HK-2 (cell line): Measurements from ENCODE around the gene ITPR2.
"Not testable (repeated sequence)": the region's sequence is repeated elsewhere in the genome, so short reads cannot be mapped to it uniquely, and the experiment has no call there.

Source experiments
- DNase-seq: peaks from one replicate; pipeline ENCODE4 v3.0.0-alpha.2; 2018; ENCODE audit not compliant: unreplicated experiment

Gene ITPR2

DNA sequence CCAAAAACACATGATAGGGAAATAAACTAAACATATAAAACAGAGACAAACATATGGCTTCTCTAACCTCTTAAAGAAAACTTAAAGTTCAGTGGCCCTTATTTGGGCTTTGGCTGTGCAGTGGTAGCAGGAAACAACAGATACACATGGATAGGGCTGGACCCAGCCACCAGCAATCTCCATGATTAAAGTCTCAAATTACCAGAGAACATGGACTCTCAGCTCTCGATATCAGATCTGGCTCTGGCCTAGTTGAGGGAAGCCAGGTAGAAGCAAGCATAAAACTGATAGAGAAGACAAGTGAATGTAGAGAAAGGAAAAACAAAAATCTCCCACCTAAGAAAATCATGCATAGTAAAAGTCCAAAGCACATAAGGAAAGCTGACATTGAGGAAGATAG, 164.8 kb downstream of the ITPR2 start:
- no peak for DNase-seq

DNA sequence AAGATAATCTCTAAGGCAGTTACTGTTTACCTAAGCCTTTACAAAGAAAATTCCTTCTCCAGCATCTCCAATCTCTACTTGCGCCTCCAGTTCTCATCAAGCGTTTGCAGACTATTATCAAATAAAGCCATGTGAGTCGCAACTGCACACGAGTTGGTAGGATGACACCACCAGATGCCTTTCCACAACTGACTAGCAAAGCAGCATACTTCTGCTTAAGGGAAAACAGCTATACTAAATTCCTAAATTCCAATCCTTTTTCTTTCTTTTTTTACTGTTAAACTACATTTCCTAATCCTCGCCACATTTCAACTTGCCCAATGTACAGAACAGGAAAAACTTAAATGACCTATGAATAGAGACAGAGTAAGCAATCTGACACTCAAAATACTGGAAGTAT, 166.7 kb downstream of the ITPR2 start:
- no peak for DNase-seq

DNA sequence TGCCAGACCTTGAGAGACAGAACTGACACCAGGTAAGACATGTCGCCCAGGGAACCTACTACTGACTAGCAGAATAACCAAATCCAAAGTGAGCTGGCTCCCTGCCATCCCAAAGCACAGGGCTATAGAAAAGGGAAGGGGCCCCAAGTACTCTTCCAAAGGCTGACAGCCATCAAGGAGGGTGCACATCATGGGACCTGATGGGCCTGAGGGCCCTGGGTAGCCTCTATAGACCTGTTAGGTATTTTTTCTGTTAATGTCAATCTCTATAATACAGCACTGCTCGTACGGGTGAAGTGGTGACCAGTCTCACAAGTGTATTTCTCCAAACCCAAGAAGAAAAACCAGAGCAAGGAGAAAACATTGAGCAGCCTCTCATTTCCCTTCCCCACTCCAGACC, 171.6 kb downstream of the ITPR2 start:
- DNase-seq = no peak

DNA sequence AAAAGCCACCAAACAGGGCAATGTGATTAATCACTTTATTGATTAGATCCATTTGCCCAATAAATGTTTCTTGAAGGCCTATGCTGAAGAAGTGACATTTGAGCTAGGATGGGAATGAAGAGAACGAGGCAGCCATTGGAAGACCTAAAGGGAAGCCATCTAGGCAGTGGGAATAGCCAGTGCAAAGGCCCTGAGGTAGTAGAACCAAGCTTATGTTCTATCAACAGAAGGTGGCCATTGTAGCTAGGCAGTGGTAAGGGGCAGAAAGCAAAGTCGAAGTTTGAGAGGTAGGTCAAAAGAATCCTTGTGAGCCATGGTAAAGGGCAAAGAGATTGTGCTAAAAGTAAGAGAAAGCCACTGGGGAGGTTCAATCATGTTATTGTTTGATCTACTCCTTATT, 173.1 kb downstream of the ITPR2 start:
- DNase-seq = no peak

DNA sequence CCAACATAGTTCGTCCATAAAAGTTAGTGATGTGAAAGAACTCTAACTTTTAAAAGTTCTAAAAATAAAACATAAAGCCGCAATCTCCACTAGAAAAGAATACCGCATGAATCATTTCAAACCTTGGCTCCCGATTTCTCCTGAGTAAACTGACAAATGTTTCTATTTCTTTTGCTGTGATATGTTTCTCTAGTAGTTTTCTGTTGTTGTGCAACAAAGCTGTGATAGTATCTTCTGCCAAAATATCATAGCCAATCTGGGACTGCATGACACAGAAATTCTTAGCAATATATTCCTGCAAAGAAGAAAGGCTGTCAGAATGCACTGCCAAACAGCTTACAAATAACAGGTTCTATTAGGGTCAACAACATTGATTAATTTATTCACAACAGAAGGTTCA, 174.0 kb downstream of the ITPR2 start:
- no peak for DNase-seq

DNA sequence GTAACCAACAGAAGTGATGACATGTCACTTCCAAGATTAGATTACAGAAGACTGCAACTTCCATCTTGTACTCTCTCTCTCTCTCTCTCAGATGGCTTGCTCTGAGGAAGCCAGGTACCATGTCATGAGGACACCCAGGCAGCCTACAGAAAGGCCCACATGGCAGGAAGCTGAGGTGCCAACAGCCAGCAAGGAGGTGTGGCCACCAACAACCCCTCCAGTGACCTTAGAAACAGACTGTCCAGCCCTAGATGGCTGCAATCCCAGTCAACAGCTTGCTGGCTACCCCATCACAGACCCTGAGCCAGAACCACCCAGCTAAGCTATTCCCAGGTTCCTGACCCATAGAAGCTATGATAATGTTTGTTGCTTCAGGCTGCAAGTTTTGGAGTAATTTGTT, 178.4 kb downstream of the ITPR2 start:
- no peak for DNase-seq

DNA sequence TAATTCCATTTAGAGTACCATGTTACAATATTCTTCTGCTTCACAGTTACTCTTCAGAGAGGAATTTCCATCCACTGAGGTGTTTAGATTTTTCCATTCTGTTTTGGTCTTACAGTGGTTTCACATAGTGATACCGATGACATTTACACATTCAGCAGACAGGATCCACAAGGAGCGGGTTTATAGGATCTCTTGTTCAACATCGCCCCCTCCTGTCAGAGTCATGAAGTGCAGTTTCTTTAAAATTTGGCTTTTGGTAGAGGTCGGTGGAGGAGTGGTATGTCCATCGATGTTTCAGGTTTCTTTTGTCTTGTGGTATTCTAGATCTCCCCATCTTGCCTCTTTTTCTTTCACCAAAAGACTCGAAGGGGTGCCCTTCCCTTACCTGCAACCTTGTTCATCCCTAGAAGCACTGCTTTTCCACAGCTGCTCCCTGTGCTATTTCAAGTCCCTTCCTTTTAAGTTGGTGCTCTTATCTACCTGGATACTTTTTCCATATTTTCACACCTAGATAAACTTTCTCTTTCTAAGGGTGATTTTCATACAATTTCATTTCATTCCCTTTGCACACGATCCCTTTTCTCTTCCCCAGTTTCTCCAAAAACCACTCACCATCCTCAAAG, 181.3 kb downstream of the ITPR2 start:
- peak; percentile 81 for DNase-seq

DNA sequence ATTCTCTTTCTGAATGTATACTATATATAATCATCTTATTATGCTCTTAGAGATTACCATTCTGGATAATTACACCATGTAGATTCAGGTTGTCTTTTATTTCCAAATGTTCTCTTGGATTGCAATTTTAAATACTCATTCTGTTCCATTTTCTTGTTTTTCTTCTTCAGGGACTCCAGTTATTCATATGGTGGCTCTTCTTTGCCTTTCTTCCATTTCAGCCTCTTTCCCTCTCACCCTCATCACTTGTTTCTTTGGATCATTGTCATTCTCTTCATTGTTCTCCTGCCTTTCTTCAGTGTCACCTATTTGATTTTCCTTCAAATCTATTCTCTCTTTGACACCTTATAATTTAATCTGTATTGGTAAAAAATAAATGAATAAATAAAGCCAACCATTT, 182.0 kb downstream of the ITPR2 start:
- DNase-seq = no peak

DNA sequence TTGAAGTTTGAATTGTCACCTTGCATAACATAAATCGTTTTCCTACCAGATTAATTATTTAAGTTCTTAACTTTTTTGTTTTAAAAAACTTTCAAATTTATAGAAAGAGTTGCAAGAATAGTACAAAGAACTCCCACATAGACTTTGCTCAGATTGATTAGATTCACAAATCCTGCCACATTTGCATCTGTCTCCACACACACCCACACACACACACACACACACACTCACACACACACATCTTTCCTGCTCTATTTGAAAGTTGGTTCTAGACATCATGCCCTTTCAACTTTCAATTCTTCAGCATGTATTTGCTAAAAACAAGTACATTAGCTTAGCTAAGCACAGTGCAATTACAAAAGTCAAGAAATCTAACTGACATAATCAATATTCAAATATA, 184.0 kb downstream of the ITPR2 start:
- no peak for DNase-seq

DNA sequence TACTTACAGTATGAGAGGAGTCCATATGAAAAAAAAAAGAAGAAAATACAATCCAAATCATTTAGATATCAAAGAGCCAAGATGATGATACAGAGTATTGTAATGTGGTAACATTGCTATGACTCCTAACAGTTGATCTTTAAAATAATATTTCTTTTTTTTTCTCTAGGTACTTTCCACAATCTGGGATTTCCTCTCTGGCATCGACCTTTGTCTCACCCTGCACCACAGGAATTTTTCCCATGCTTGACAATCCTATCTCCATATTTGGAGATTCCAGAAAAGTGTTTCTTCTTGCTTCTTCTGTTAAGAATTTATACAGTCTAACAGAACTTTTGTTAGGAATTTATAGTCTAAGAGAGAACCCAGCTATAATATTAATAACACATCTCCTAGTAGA, 184.4 kb downstream of the ITPR2 start:
- DNase-seq = no peak

DNA sequence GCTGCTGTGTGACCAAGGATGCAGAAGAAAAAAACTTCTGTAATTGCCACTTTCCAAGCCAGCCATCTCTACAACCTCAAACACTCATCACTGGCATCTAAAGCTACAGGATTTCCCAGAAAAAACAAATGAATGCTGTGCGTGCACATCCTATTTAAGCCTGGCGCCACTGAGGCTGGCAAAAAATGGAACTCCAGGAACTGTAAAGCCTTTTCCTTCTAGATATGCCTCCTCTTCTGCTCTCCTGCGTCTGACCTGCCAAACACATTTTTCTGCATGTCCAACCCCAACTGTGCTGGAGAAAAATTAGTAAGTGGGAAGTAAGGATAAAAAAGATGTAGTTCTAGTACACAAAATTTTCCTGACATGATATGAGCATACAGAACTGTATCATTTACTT, 184.9 kb downstream of the ITPR2 start:
- DNase-seq = no peak

DNA sequence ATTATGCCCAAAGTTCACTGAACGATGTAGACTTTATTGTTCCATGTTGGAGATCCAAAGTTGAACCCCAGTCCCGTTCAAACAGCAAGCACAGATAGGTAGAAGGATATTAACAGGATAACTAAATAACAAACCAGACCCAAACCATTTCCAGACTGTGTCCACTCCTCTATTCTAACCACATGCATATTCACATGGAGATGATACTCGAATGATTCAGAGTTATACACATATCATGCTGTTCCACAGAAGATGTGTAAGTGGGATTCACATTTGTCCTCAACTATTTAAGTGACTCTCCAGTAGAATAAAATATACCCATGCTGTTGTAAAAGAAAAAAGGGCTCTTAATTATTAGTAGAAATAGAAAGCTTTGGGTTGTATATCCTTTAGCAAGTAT, 185.9 kb downstream of the ITPR2 start:
- no peak for DNase-seq

DNA sequence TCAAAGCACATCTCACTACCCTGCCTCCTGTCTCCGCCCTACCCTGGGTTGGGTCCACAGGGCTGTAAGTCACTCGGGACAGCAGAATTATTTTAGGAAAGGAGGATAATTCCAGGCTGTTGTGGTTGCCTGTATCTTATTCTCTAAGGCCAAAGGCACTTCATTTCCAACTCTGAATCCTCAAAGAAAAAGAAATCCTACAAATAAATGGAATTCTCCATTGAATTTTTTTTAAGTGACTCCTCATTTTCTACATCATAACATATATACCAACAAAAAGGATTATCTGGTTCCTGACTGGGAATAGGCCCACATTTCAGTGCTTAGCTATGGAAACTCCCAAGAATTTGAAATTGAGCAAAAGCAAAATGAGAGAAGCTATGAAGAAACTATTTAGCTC, 186.4 kb downstream of the ITPR2 start:
- no peak for DNase-seq

DNA sequence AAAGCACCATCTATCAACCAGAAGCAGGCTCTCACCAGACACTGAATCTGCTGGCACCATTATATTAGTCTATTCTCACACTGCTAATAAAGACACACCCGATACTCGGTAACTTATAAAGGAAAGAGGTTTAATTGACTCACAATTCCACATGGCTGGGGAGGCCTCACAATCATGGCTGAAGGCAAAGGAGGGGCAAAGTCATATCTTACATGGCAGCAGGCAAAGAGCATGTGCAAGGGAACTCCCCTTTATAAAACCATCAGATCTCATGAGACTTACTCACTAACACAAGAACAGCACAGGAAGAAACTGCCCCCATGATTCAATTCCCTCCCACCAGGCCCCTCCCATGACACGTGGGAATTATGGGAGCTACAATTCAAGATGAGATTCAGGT, 188.6 kb downstream of the ITPR2 start:
- not testable (repeated sequence) for DNase-seq

DNA sequence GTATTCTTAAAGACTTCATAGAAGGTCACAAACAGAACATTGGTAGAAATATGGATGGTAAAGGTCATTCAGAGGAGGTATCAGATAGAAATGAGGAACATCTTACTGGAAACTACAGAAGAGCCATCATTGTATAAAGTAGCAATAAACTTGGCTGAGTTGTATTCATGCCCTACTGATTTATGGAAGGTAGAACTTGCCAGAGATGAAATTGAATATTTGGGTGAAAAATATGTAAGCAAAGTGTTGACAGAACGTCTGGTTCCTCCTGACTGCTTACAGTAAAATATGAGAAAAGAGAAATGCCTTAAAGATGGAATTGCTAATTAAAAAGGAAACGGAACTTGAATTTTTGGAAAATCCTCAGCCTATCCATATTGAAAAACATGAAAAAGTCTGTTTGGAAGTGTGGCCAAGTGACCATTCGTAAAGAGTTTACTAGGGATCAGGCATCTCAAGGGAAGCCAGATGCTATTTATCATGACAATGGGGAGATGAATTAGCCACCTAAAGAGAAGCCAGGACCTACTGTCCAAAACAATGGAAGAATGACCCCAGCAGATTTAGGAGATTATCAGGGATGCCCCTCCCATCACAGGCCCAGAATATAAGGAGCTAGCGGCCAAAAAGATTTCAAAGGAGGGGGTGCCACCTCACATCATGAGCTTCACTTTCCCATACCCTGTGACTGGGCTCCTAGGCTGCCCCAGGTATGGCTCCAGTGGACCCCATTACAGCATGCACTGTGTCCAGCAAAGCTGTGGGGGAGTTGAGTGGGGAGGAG, 189.3 kb downstream of the ITPR2 start:
- no peak for DNase-seq

DNA sequence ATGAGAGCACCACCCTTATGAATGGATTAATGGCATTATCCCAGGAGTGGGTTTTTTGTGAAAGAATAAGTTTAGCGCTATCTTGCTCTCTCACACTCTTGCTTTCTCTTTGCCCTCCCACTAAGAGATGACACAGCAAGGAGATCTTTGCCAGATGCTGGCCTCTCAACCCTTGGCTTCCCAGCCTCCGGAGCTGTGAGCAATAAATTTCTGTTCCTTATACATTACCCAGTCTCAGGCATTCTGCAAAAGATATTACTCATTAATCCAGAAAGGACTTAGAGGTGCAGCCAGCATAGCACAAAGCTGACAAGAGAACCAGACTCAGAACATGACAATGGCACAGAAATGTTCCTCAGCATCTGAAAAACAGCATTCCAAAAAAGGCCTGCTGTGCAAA, 190.6 kb downstream of the ITPR2 start:
- peak; percentile 54 for DNase-seq

DNA sequence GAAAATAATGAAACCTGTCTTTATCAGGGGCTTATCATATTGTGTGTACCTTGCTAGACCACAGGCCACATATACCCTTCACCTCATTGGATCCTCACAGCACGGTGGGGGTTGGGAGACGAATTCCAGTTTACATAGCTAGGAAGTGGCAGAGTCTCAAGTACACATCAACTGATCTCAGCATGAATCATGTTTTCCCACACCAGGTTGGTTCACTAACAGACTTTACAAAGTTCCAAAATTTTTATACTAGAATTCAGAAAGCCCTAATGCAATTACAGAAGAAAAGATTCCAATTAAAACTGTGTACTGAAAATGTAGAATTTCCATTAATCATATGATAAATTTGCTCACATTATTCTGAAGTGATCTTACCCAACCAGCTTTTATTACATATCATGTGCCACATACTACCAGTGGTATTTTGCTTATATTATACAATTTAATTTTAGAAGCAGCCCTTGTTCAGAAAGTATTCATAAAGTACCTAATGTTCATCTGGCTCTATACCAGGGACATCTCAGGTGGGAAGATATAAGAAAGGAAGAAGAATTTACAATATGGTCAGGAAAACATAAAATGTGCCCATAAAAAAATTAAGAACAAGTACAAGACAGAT, 196.2 kb downstream of the ITPR2 start:
- peak; percentile 68 for DNase-seq

DNA sequence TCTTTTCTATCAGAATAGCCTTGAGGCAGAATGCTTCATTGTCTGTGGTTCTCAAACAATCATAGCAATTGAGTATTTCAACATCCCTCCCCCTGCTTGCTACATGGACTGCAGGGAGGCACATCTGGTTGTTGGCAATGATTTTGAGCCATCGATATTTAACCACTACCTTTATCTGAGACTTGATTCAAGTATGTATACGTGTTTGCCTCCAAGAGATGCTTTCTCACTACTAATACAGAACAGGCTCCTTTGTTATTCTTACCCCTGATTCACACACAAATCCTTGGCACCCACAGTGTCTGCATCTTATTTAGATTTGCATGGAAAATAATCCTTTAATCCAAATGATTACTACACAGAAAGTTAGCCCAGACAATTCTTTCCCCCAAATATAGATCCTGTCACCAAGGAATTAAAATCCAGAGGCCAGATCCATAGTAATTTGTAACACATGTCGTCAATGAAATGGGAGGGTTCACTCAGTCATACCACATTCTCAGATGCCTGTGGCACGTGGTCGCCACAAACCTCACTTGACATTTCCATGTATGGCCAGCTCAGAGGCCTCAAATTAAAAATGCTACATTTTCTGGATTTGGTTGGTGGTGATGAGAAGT, 199.3 kb downstream of the ITPR2 start:
- peak; percentile 39 for DNase-seq

DNA sequence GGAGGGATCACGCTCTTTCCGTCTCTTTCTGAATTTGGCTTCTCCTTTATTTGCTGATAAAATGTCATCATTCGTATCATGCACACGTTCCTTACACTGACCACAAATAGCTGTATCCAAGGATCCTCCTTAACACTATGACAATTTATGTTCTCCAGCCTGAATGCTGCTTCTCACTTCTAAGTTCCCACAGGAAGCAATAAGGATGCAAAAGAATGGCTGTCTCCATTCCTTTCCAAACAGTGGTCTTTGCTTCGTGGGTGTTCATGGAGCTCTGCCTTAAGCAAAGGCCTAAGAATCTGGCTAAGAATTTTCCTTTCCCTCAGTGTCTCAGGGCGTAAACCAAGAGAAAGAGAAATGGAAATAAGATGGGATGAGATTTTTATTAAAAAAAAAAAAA, 200.2 kb downstream of the ITPR2 start:
- no peak for DNase-seq

DNA sequence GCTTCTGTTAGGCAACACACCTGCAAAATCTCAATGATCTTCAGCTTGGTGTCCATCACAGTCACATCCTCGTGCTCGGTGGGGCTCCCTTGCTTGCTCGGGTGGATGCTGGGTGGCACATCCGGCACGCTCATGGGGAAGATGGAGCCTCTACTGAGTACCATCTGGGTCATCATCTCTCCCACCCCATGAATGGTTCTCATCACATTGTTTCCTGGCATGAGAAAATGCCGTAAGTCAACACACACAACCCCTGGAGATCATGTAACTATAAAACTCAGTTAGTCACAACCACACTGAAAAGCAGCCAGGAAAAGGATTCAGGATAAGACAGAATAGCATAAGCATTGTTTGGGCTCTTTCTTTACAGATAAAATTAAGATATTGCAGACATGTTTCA, 201.1 kb downstream of the ITPR2 start:
- DNase-seq = no peak

DNA sequence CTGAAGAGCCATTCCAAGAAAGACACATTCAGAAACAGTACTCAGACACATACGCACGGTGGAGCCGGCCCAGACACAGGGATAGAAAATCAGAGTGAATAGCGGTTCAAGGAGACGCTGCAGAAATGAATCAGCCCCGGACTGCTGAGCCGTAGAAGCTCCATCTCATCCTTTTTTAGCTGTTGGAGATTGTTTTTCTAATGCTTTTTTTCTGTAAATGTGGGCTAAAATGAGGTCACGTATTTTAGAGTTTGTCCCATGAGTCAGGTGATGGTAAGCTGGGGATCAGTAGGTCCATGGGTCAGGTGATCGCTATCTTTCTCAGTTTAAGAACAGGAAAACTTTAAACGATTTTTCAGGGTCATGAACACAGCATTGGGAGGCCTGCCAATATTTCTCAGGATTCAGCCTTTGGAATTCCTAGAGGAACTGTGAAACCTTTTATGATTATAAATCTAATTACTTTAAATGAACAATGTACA, 202.4 kb downstream of the ITPR2 start:
- DNase-seq = peak; percentile 79

DNA sequence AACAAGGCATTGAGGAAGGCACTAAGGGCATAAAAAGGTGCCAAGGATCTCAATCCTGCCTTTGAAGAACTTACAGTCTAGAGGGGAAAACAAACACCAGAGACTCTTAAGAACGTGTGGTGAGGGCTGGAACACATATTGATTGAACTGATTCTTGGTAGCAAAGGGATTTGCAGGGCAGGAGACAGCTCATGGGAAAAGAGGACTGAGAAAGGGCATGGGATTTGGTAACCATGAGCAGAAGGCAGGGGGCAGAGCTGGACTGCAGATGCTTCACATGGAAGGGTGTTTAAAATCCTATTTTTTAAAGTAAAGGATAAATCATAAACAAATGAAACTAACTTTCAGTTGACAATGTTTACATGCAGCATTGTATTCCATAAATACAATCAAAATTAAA, 203.1 kb downstream of the ITPR2 start:
- peak; percentile 31 for DNase-seq

DNA sequence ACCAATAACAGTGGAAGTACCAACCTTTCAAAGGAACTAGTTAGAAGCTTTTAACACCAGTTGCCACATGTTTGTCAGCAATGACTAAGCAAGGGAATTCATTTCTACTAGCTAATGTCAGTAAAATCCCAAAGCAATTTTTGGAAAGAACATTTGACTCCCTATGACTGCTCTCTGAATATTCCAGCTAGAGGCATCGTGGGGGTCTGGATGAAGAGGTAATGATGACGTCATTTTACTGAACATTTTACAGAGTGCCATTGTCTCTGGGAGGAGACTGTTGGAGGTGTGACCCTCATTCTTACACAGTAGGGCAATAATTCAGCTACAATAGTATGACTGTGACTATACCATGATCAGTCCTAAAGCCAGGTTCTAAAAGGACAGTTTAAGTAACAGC, 204.8 kb downstream of the ITPR2 start:
- no peak for DNase-seq
